ENCODE data around the gene ERBIN.

DNA sequence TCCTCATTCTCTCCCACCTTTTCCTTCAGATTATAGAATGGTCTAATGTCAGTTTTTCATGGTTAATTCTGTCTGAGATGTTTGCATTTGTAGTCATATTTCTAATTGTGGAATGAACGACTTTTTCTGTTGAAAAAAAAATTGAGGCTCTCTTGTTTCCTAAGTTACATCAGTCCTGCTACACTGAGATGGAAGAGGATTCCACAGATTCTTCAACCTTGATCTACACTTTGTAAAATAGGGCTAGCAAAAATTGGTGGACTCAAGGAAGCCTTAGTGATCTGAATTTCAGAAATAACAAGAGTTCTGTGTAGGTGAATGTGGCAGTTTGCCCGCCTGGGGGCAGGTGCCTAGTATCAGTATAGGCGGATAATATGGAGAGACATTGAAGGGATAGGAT lies 51.9 kb downstream of the ERBIN start:
- TF ChIP-seq POLR2A (IDR thresholded peaks at IDR 0.05) (no peak), EP300 (IDR thresholded peaks at IDR 0.05; ENCODE audit: low read depth) (no peak)
